ENCODE results near the gene NLRP14.

DNA sequence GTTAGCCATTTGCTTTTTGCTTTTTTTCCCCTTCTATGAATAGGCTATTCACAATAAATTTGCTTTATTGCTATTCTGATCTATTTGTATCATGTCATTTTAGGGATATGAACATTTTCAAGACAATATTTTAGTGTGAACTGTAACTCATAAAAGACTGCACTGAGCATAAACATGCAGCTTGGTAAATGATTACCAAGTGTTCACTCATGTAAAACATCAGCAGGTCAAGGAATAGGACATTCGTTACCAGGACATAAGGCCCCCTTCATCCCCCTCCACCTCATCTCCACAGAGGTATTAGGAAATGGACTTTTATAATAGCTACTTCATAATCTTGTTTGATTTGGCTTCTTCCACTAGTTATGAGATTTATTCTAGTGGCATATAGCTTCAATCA, 12.4 kb downstream of the NLRP14 start:
- TF ChIP-seq, protein P1, sequence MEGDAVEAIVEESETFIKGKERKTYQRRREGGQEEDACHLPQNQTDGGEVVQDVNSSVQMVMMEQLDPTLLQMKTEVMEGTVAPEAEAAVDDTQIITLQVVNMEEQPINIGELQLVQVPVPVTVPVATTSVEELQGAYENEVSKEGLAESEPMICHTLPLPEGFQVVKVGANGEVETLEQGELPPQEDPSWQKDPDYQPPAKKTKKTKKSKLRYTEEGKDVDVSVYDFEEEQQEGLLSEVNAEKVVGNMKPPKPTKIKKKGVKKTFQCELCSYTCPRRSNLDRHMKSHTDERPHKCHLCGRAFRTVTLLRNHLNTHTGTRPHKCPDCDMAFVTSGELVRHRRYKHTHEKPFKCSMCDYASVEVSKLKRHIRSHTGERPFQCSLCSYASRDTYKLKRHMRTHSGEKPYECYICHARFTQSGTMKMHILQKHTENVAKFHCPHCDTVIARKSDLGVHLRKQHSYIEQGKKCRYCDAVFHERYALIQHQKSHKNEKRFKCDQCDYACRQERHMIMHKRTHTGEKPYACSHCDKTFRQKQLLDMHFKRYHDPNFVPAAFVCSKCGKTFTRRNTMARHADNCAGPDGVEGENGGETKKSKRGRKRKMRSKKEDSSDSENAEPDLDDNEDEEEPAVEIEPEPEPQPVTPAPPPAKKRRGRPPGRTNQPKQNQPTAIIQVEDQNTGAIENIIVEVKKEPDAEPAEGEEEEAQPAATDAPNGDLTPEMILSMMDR (IDR thresholded peaks at IDR 0.05), result no peak
- TF ChIP-seq POLR2A (IDR thresholded peaks at IDR 0.05), result no peak

All from testis (tissue), 2 donors.